Skin epidermis (tissue), 12 donors: ENCODE results near the gene KIAA0513.
A peak's percentile ranks its signal among the peaks of the same experiment; 100 is the strongest.
"Not testable (repeated sequence)": the region's sequence is repeated elsewhere in the genome, so short reads cannot be mapped to it uniquely, and the experiment has no call there.

Experiments used
- H3K27ac ChIP-seq, 21 experiments: fragments of 200-600 bp; sonication (generic) in 11 of 21; one replicate each; pipeline ENCODE4 v1.5.0; 2020; ENCODE audit warnings: mild to moderate bottlenecking in 3 of 21, inconsistent platforms in 2 of 21, moderate library complexity in 2 of 21
- H3K4me3 ChIP-seq, 7 experiments: fragments of 200-600 bp; sonication (generic) in 2 of 7; one replicate each; pipeline ENCODE4 v1.5.0; 2020; ENCODE audit warnings: inconsistent platforms in 2 of 7, mild to moderate bottlenecking in 2 of 7, moderate library complexity in 1 of 7

The KIAA0513 gene

DNA sequence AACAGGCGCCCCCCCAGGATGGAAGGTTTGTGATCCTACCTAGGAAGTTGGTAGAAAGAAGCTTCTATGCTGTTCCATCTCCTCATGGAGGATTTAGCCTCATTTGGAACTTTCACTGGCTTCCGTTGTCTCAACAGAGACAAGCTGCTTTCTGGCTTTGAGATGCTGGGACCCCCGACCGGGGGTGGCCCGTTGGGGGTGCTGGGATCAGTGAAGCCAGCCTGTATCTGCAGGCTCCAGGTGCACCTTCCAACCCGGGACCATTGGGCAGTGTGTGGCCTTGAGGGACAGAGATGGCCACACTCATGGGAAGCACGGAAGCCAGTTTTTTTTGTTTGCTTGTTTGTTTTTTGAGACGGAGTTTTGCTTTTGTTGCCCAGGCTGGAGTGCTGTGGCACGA lies 69.3 kb downstream of the KIAA0513 start:
- no peak overlapping the region for H3K27ac ChIP-seq

DNA sequence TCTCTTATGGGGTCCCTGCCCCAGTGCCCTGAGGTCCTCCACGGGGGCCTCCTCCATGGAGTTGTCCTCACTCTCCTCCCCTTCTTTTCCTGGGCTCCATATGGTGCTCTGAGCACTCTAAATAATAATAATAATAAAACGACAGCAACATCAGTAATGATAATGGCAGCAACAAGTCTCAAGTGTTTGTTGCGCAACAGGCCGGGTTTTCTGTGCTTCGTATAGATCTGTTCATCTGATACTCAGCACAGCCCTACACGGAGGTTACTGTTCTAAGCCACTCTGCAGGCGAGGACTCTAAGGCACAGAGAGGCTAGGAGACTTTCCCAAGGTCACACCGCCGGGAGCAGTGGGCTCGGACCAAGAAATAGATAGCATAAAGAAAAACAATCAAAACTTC lies 71.0 kb downstream of the KIAA0513 start:
- no peak overlapping the region for H3K27ac ChIP-seq
- no peak overlapping the region for H3K4me3 ChIP-seq

More for the DNA sequence above, 69.3 kb downstream of the KIAA0513 start:
- no peak overlapping the region for H3K4me3 ChIP-seq

DNA sequence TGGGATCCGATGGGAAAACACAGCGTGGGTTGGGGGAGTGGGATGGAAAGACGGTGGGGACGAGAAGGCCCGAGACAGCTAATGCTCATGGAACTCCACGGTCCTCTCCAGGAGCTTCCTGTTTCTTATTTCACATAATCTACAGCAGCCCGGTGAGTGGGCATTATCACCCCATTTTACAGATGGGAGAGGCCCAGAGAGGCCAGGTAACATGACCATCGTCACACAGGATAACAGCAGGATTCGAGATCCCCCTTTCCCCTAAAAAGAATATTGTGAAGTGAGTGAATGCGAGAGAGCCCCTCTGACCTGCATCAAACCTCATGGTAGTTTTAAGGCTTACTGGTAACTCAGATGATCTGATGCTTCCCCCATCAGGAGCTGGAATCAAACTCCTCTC lies 72.7 kb downstream of the KIAA0513 start:
- Histone ChIP-seq H3K4me3 (no peak overlapping the region), H3K27ac (no peak overlapping the region)

DNA sequence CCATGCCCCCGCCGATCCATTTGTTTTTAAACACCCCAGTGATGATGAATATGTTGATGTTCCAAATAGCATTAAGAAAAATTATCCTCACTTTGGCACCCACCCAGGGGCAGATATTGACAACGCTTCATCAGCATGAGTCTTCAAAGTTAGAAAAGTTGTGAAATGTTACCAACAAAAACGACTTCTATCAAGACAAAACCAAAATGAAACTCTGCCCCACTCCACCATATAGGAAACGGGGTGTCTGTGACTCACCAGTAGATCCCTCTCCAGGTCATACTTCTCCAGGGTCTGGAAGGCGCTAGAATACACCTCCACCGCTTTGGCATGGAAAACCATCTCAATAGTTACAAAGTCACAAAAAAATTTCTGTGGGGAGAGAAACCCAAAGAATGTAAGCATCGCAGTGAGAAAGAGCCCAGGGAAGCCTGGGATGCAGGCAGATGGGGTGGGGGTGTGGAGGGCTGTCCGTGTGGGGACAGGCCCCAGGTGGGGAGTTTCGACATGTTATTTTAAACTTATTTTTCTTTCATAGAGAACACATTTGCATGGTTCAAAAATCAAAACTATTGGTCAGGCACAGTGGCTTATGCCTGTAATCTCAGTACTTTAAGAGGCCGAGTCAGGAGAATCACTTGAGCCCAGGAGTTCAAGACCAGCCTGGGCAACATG lies 74.5 kb downstream of the KIAA0513 start:
- H3K27ac ChIP-seq, result no peak overlapping the region
- no peak overlapping the region for H3K4me3 ChIP-seq

DNA sequence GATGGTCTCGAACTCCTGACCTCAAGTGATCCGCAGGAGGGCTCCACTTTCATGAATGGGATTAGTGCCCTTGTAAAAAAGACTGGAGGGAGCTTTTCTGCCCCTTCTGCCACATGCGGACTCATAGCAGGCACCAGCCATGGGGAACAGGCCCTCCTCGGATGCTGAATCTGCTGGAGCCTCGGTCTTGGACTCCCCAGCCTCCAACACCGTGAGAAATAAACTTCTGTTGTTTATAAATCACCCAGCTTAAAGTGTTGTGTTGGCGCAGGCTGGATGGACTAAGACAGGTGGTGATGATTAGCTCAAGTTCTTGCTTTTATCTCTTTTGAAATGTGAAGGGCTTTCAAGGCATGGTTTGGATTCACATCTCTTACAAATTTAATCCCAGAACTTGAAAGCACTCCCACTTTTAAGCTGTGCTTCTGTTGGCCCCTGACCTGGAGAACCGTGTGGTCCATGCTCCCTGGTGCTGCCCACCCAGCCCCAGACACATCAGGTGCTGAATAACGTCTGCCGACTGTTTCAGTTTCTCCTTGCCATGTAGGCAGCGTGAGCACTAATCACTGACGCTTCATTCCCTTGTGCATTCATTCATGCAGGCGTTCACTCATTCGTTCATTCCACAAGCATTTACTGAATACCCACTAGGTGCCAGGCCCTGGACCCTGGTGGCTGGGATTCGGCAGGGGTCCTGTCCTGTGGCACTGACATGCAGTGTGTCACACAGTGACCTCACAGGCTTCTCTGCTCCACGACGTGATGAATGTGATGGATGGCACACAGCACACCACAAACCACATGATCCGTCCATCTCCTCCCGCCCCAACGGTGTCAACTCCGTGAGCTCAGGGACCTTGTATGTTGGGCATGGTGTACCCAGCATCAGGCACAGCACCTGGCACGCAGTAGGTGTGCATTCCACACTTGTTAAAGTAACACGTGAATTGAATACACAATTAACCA lies 75.8 kb downstream of the KIAA0513 start:
- H3K4me3 ChIP-seq, result no peak overlapping the region
- peak overlapping the region in 1 of 21 experiments; percentile 16 for H3K27ac ChIP-seq

DNA sequence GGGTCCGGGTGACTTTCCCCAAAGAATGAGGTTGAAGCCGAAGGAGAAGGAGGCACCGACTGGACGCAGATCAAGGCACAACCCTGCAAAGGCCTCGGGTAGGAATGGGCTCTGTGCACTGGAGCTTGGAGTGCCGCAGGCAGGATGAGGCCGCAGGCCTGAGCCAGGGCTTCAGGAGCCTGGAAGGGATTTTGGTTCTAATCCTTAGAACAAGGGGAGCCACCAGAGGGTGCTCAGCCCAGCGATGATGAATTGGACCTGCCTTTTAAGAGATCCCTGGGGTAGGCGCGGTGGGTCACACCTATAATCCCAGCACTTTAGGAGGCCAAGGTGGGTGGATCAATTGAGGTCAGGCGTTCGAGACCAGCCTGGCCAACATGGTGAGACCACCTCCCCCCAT lies 76.6 kb downstream of the KIAA0513 start:
- H3K4me3 ChIP-seq, result no peak overlapping the region
- H3K27ac ChIP-seq, result peak overlapping the region in 3 of 21 experiments; percentile 8 to 59 (median 35)

DNA sequence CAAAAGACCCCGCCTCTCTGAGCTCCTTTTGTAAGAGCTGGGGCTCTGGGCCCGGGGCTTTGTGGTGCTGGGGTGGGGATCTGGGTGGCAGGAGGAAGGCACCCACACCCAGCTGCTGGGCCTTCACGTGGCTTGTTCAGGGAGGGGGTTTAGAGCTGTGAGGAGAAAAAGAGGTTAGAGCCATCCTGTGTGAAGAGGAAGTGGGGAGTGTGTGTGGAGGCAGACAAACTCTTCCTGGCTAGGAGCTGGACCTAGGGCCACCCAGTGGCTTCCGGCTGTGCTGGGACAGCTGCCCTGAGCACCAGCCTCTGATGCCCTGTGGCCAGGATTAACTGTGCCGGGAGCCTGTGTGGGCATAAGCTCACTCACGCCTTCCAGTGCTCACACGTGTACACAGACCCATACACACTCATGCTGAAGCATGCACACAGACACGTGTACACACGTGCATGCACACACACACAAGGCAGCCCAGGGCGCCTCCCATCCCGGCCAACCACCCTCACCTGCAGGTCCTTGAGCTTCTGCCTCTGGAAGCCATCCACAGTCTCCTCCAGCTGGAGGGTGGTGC lies 77.3 kb downstream of the KIAA0513 start:
- Histone ChIP-seq H3K4me3 (no peak overlapping the region), H3K27ac (peak overlapping the region in 4 of 21 experiments; percentile 35 to 59 (median 39))

DNA sequence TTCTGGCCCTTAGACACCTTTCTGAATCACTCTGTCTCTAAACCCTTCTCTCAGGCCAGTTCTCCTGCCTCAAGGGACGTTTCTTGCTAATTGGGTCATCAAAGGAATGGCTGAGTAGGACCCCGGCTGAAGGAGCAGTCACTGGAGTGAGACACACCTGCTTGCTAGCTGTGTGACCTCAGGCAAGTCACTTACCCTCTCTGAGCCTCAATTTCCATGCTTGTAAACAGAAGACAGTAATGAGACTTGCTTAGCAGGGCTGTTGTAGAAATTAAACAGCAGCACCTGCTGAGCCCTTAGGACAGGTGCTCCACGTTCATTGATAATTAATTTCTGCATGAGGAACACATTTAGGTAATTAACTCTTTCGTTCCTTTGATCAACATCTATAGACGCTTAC lies 77.9 kb downstream of the KIAA0513 start:
- no peak overlapping the region for H3K4me3 ChIP-seq
- peak overlapping the region in 4 of 21 experiments; percentile 35 to 59 (median 39) for H3K27ac ChIP-seq

DNA sequence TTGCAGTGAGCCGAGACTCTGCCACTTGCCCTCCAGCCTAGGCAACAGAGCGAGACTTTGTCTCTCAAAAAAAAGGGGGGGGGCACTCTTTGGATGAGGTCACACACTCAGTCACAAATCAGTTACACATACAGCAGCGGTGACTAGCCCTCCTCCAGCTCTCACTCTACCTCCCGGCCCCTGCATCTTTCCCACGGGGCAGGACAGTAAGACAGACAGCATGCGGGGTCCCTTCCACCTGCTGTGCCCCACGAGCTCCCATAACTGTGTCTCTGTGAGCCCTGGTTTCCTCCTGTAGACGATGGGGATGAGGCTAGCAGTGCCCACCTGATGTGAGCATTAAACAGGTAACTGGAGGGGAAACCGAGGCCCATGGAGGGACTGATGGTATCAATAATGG lies 79.5 kb downstream of the KIAA0513 start:
- no peak overlapping the region for H3K27ac ChIP-seq

DNA sequence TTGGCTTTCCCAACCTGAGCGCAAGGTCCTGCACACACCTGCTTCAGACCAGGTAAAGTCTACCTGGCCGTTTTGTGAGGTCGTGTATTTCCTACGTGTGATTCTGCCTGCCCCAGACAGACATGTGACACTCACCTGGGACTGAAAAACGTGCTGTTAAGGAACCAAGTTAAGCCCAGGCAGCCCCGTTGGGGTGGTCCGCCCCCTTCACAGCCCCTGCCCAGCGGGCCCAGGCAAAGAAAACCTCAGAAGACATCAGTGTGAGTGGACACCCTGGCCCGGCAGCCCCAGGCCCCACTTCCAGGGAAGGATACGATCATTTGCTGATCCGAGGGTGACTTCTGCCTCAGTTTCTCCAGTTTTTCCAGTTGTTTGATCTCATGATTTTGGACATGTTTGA lies 79.9 kb downstream of the KIAA0513 start:
- H3K4me3 ChIP-seq, result no peak overlapping the region
- H3K27ac ChIP-seq, result no peak overlapping the region

More for the DNA sequence above, 79.5 kb downstream of the KIAA0513 start:
- no peak overlapping the region for H3K4me3 ChIP-seq

DNA sequence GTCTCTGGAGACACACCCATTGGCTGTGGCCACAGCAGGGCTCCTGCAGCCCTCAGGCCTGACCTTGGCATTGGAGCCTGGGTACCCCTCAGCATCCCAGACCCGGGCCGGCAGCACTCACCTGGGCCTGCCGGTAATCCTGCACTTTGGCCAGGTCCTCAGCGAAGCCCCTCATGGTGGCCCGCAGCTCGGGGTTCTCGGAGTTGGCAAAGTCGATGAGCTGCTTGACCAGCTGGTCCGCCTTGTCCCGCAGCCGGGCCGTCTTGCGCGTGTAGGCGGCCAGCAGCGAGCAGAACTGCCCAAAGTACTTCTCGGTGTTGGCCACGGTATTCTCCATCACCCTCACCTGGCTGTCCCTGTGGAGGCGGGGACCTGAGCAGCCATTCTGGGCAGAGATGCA lies 82.5 kb downstream of the KIAA0513 start:
- H3K27ac ChIP-seq, result no peak overlapping the region
- no peak overlapping the region for H3K4me3 ChIP-seq

DNA sequence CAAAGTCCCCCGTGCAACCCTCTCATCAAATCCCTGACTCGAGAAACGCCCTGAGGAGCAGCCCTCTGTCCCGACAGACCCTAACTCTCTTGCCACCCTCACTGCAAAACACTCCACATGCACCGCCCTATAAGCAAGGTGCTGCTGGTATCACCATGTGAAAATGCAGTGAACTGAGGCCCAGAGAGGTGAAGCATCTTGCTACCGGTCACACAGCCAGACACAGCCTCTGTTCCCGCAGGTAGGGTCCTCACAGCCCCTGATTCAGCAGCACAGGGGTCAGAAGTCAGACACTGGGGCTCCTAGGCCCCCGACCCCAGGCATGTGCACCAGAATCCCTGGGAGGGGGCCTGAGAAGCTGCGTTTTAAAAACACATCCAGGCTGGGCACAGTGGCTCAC lies 83.6 kb downstream of the KIAA0513 start:
- no peak overlapping the region for H3K27ac ChIP-seq
- H3K4me3 ChIP-seq, result no peak overlapping the region

DNA sequence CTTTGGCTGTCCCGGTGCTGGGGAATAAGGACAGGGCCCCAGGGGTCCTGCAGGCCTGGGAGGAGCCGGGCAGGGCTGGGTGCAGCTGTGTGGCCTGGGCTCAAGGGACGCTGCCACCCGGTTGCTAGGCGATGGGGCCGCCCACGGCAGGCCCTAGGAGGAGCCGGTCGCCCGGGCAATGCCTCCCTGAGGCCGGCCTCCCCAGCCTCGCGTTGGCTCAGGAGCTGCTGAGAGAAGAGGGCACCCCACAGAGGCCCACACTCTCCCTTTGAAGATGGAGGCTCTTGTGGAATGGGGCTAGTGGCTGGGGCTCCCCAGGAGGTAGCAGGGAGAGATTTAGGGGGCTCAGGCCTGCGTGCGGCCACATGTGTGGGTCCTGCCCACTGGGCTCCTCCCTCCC lies 84.8 kb downstream of the KIAA0513 start, which contains the start of gene CIBAR2:
TSS of gene CIBAR2 (minus strand) at position 109 of the 400 bp plus-strand sequence. CDS start 120 bp downstream, outside the sequence.
- H3K27ac ChIP-seq, result no peak within 1 kb of the TSS
- no peak within 1 kb of the TSS for H3K4me3 ChIP-seq

DNA sequence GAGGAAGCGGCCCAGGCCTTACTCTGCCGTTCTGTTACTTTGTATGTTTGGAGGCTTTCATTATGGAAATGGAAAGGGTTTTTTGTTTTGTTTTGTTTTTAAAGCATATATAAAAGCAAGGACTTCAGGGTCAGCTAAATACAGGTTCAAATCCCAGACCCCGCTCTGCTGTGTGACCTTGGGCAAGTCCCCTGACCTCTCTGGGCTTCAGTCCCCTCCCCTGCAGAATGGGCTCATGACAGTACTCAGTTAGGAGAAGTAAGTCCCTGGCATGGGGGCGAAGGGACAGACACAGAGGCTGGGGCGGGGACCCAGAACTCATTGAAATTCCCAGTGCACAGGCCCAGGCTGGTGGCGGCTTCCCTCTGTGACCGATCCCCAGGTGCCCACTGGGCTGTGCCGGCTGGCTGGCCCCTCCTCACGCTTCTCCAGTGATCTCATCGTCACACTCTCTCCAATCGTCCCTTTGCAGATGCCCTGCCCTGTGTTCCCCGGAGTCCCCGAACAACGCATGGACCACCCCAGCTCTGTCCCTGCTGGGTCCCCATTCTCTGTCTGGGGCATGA lies 85.7 kb downstream of the KIAA0513 start:
- Histone ChIP-seq H3K4me3 (no peak overlapping the region), H3K27ac (no peak overlapping the region)

DNA sequence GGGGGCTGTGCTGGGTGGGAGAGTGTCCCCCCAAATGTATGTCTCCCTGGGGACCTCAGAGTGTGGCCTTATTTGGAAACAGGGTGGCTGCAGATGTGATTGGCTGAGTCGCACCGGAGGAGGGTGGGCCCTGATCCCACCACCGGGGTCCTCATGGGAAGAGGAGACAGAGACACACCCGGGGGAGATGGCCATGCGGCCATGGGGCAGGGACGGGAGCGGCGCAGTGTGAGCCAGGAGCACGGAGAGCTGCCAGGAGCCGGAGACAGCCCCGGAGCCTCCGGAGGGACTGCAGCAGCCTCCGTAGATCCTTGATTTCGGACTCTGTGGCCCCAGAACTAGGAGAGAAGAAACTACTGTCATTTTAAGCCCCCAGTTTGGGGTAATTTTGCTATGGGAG lies 86.3 kb downstream of the KIAA0513 start:
- H3K27ac ChIP-seq, result no peak overlapping the region
- no peak overlapping the region for H3K4me3 ChIP-seq

DNA sequence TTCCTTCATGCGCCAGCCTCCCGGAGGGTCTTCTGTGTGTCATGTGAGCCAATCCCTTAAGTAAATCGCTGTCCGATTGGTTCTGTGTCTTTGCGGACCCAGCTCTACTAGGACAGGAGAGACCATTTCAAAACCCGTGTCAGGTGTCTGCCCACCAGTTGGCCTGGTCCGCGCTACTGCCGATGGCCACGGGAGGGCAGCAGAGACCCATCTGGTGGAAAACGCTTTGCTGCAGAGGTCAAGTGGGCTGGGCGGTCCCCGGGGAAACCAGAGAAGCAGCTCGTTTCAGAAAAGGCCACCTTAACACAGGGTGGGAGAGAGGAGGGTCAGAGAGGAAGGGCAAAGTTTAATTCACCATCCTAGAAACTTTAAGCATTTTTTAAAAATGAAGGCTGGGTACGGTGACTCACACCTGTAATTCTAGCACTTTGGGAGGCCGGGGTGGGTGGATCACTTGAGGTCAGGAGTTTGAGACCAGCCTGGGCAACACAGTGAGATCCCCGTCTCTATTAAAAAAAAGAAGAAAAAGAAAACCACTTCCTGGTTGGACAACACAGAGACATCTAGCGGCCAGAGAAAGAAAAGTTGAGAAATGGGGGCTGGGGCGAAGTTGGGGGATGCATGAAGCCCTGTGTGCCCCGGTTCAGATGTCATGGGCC lies 87.4 kb downstream of the KIAA0513 start:
- peak overlapping the region in 2 of 7 experiments; percentile 11 to 14 for H3K4me3 ChIP-seq
- peak overlapping the region in 5 of 21 experiments; percentile 2 to 20 (median 12) for H3K27ac ChIP-seq

DNA sequence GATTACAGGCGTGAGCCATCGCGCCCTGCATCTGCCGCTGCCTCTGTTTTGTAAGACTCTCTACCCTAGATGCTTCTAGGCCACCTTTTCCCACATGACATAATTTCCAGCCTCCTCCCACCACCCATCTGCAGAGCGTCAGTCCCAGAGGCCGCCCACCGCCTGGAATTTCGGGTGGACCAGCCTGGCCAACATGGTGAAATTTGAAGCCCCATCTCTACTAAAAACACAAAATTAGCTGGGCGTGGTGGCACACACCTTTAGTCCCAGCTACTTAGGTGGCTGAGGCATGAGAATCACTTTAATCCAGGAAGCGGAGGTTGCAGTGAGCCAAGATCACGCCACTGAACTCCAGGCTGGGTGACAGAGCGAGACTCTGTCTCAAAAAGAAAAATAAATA lies 89.8 kb downstream of the KIAA0513 start:
- Histone ChIP-seq H3K4me3 (no peak overlapping the region), H3K27ac (no peak overlapping the region)

DNA sequence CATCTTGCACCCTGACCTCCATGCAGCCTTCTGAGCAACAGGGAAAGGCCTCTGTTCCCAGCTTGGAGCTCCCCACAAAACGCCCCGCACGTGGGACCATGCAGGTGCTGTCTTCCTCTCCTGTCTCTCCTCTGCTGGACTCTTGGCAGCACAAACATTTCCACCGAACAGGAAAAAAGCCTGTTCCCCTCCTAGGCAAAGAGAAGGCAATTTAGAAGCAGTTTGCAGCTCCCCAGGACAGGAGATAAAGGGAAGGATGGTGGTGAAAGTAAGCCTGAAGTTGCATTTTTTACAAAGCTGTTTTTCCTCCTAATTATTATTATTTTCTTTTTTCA lies 92.4 kb downstream of the KIAA0513 start:
- Histone ChIP-seq H3K27ac (no peak overlapping the region), H3K4me3 (no peak overlapping the region)

DNA sequence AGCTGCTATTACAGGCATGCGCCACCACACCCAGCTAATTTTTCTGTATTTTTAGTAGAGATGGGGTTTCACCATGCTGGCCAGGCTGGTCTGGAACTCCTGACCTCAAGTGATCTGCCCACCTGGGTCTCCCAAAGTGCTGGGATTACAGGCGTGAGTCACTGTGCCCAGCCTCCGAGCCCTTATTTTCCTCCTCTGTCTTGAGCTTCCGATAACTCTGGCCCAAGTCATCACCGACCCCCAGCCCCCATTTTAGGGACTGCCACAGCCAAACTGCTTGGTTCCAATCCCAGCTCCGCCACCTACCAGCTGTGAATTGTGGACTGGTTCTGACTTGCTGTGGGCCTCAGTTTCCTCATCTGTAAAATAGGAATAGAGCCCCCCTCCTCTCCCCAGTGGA lies 95.8 kb downstream of the KIAA0513 start:
- H3K27ac ChIP-seq, result peak overlapping the region in 14 of 21 experiments; percentile 10 to 80 (median 46)
- not testable (repeated sequence) for H3K4me3 ChIP-seq
